HEK293 (cell line): ENCODE measurements around the gene PDCD1LG2.
"Not testable (repeated sequence)": the region's sequence is repeated elsewhere in the genome, so short reads cannot be mapped to it uniquely, and the experiment has no call there.

Experiments used
- CTCF ChIA-PET: fragments of 350-600 bp; formaldehyde crosslinking; extraction: SDS; loops from one replicate; lab custom pipeline; 2021; ENCODE audit warnings: antibody characterized with exemption; lab: Yijun Ruan, JAX
- POLR2A ChIA-PET: fragments of 300-600 bp; formaldehyde crosslinking; extraction: SDS; loops from one replicate; lab custom pipeline; 2020; ENCODE audit warnings: antibody characterized with exemption, inconsistent platforms; lab: Yijun Ruan, JAX
- H3K27ac ChIP-seq: fragments of 200-500 bp; sonication (Bioruptor generic); 2 replicates; pipeline ENCODE4 v1.5.1; 2014; ENCODE audit warnings: low read depth, low read length, control low read depth, inconsistent platforms; ENCODE audit errors: extremely low read depth
- H3K36me3 ChIP-seq, 2 experiments: fragments of 200-500 bp in 1 of 2; sonication (Bioruptor generic) in 1 of 2; 1 replicate in 1 of 2; 2 replicates in 1 of 2; pipeline ENCODE4 v1.5.1; 2014 to 2017; ENCODE audit warnings: inconsistent platforms in 2 of 2, low read length in 2 of 2; ENCODE audit not compliant: control insufficient read depth in 2 of 2, insufficient read depth in 1 of 2
- H3K4me1 ChIP-seq: fragments of 200-500 bp; sonication (Bioruptor generic); 2 replicates; pipeline ENCODE4 v1.5.1; 2014; ENCODE audit warnings: mild to moderate bottlenecking, low read length, inconsistent platforms; ENCODE audit not compliant: control insufficient read depth, insufficient read depth
- H3K4me3 ChIP-seq: 2 replicates; pipeline ENCODE4 v1.5.1; 2011; ENCODE audit warnings: low read depth, mild to moderate bottlenecking, control low read depth, low read length, moderate library complexity
- H3K9me3 ChIP-seq: fragments of 200-500 bp; sonication (Bioruptor generic); 2 replicates; pipeline ENCODE4 v1.5.1; 2014; ENCODE audit warnings: low read depth, low read length, inconsistent platforms; ENCODE audit not compliant: control insufficient read depth, insufficient read depth
- CTCF ChIP-seq: fragments of 450-650 bp; formaldehyde crosslinking; IDR thresholded peaks from 2 replicates; pipeline ENCODE4 v1.5.1; 2016; ENCODE audit warnings: missing biosample characterization, missing genetic modification characterization
- EGR2 ChIP-seq: fragments of 450-650 bp; formaldehyde crosslinking; IDR thresholded peaks from 2 replicates; pipeline ENCODE4 v1.5.1; 2016; ENCODE audit warnings: low read depth, missing biosample characterization, missing genetic modification characterization
- KLF16 ChIP-seq: fragments of 450-650 bp; formaldehyde crosslinking; IDR thresholded peaks from 2 replicates; pipeline ENCODE4 v1.5.1; 2017; ENCODE audit warnings: missing biosample characterization, missing genetic modification characterization
- KLF8 ChIP-seq: fragments of 450-650 bp; formaldehyde crosslinking; IDR thresholded peaks from 2 replicates; pipeline ENCODE4 v1.5.1; 2016; ENCODE audit warnings: missing biosample characterization, missing genetic modification characterization
- ZBTB7A ChIP-seq: fragments of 450-650 bp; formaldehyde crosslinking; IDR thresholded peaks from 2 replicates; pipeline ENCODE4 v1.5.1; 2016; ENCODE audit warnings: low read depth, missing biosample characterization, missing genetic modification characterization
- ZFHX2 ChIP-seq: fragments of 450-650 bp; formaldehyde crosslinking; conservative IDR thresholded peaks from 2 replicates; pipeline ENCODE4 v1.5.1; 2016; ENCODE audit warnings: missing biosample characterization, missing genetic modification characterization
- ZNF132 ChIP-seq: fragments of 450-650 bp; formaldehyde crosslinking; IDR thresholded peaks from 2 replicates; pipeline ENCODE4 v1.5.1; 2017; ENCODE audit warnings: missing biosample characterization, missing genetic modification characterization, borderline replicate concordance
- ZNF148 ChIP-seq: fragments of 450-650 bp; formaldehyde crosslinking; IDR thresholded peaks from 2 replicates; pipeline ENCODE4 v1.5.0; 2017; ENCODE audit warnings: missing biosample characterization, missing genetic modification characterization, borderline replicate concordance
- ZNF174 ChIP-seq: fragments of 450-650 bp; formaldehyde crosslinking; IDR thresholded peaks from 2 replicates; pipeline ENCODE4 v1.5.0; 2017; ENCODE audit warnings: missing biosample characterization, mild to moderate bottlenecking, missing genetic modification characterization
- ZNF350 ChIP-seq: fragments of 450-650 bp; formaldehyde crosslinking; IDR thresholded peaks from 2 replicates; pipeline ENCODE4 v1.5.0; 2017; ENCODE audit warnings: missing biosample characterization, mild to moderate bottlenecking, missing genetic modification characterization
- ZNF473 ChIP-seq: fragments of 450-650 bp; formaldehyde crosslinking; IDR thresholded peaks from 2 replicates; pipeline ENCODE4 v1.5.1; 2017; ENCODE audit warnings: missing biosample characterization, missing genetic modification characterization
- ZNF555 ChIP-seq: fragments of 450-650 bp; formaldehyde crosslinking; conservative IDR thresholded peaks from 2 replicates; pipeline ENCODE4 v1.5.1; 2017; ENCODE audit warnings: missing biosample characterization, mild to moderate bottlenecking, missing genetic modification characterization, inconsistent platforms
- ZNF560 ChIP-seq: fragments of 450-650 bp; formaldehyde crosslinking; IDR thresholded peaks from 2 replicates; pipeline ENCODE4 v1.5.1; 2017; ENCODE audit warnings: missing biosample characterization, missing genetic modification characterization, borderline replicate concordance
- ZNF776 ChIP-seq: fragments of 450-650 bp; formaldehyde crosslinking; IDR thresholded peaks from 2 replicates; pipeline ENCODE4 v1.5.0; 2017; ENCODE audit warnings: missing biosample characterization, missing genetic modification characterization, borderline replicate concordance
- ZXDB ChIP-seq: fragments of 450-650 bp; formaldehyde crosslinking; IDR thresholded peaks from 2 replicates; pipeline ENCODE4 v1.5.1; 2016; ENCODE audit warnings: missing biosample characterization, missing genetic modification characterization
- TF ChIP-seq, protein P1 (sequence below): fragments of 450-650 bp; formaldehyde crosslinking; IDR thresholded peaks from 2 replicates; pipeline ENCODE4 v1.5.1; 2016; ENCODE audit warnings: missing biosample characterization, missing genetic modification characterization
- TF ChIP-seq, protein P2 (sequence below): fragments of 450-650 bp; IDR thresholded peaks from 2 replicates; pipeline ENCODE4 v1.5.1; 2018; ENCODE audit warnings: missing biosample characterization, mild to moderate bottlenecking, missing genetic modification characterization

PDCD1LG2 gene

GRCh38 chr9:5510360-5510931 lies at the start of gene PDCD1LG2:
PDCD1LG2 (plus strand) TSS chr9:5510531; CDS start chr9:5522547, 12,016 bp downstream.
- no peaks in the 10 kb centered on the region for H3K4me1 ChIP-seq
- POLR2A ChIA-PET = interaction anchor here (0.6 kb wide), 1 partner anchor 1250 kb away, joined by 6 read pairs; no protein-coding TSS in a partner anchor
- no peaks in the 10 kb centered on the region for H3K9me3 ChIP-seq
- no peak for TF ChIP-seq CTCF (tag by site-specific recombination)
- no peak for TF ChIP-seq KLF16 (tag by site-specific recombination)
- no peak for TF ChIP-seq ZFHX2
- TF ChIP-seq, protein P1, sequence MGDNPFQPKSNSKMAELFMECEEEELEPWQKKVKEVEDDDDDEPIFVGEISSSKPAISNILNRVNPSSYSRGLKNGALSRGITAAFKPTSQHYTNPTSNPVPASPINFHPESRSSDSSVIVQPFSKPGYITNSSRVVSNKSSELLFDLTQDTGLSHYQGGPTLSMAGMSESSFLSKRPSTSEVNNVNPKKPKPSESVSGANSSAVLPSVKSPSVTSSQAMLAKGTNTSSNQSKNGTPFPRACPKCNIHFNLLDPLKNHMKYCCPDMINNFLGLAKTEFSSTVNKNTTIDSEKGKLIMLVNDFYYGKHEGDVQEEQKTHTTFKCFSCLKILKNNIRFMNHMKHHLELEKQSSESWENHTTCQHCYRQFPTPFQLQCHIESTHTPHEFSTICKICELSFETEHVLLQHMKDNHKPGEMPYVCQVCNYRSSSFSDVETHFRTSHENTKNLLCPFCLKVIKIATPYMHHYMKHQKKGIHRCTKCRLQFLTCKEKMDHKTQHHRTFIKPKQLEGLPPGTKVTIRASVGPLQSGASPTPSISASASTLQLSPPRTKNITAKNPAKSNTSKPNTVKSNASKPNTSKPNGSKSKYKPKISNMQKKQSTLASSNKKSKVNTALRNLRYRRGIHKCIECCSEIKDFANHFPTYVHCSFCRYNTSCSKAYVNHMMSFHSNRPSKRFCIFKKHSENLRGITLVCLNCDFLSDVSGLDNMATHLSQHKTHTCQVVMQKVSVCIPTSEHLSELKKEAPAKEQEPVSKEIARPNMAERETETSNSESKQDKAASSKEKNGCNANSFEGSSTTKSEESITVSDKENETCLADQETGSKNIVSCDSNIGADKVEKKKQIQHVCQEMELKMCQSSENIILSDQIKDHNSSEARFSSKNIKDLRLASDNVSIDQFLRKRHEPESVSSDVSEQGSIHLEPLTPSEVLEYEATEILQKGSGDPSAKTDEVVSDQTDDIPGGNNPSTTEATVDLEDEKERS (tag by site-specific recombination) = no peak
- TF ChIP-seq ZNF560 (tag by site-specific recombination) = no peak
- TF ChIP-seq ZNF776 (tag by site-specific recombination) = no peak
- no peak for TF ChIP-seq ZNF350 (tag by site-specific recombination)
- no peak for TF ChIP-seq ZBTB7A (tag by site-specific recombination)
- no peak for TF ChIP-seq ZNF132 (tag by site-specific recombination)
- no peak within 1 kb of the TSS for H3K27ac ChIP-seq
- CTCF ChIA-PET = interaction anchor here (1.1 kb wide), 1 partner anchor 513 kb away, joined by 5 read pairs; no protein-coding TSS in a partner anchor
- H3K36me3 ChIP-seq = no peaks in the 10 kb centered on the region
- H3K4me3 ChIP-seq = no peak within 1 kb of the TSS

DNA sequence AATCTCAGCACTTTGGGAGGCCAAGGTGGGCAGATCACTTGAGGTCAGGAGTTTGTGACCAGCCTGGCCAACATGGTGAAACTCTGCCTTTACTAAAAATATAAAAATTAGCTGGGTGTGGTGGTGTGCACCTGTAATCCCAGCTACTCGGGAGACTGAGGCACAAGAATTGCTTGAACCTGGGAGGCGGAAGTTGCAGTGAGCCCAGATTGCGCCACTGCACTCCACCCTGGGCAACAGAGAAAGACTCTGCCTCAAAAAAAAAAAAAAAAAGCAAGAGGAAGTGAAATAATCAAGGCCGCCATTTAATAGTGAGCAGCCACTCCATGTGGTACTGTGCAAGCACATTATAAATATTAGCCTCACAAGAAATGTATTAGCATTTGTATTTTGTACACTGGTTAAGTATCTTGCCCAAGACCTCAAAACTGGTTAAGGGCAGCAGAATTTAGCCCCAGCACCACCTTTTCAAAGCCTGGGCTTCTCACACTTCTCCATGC lies 45.5 kb upstream of the PDCD1LG2 start:
- CTCF ChIA-PET = interaction anchor here (0.8 to 1.9 kb wide), 3 partner anchors 15 to 29 kb away, joined by 3 to 5 read pairs (median 3); partner anchors contain the start of gene CD274
- H3K4me3 ChIP-seq, H3K36me3 ChIP-seq, H3K9me3 ChIP-seq, H3K27ac ChIP-seq, H3K4me1 ChIP-seq, POLR2A ChIA-PET: not testable (repeated sequence)

- Histone ChIP-seq H3K9me3 (no peaks in the 10 kb centered on the region), H3K4me3 (no peak overlapping the region), H3K36me3 (no peaks in the 10 kb centered on the region), H3K27ac (no peak overlapping the region), H3K4me1 (no peaks in the 10 kb centered on the region)
- TF ChIP-seq ZNF473 (no peak), ZXDB (no peak), ZNF174 (no peak), KLF8 (tag by site-specific recombination) (no peak), ZNF350 (tag by site-specific recombination) (no peak), EGR2 (tag by site-specific recombination) (no peak), ZNF555 (tag by site-specific recombination) (no peak), ZNF148 (tag by site-specific recombination) (no peak)
- TF ChIP-seq, protein P1 (tag by site-specific recombination) = no peak
- TF ChIP-seq, protein P2, sequence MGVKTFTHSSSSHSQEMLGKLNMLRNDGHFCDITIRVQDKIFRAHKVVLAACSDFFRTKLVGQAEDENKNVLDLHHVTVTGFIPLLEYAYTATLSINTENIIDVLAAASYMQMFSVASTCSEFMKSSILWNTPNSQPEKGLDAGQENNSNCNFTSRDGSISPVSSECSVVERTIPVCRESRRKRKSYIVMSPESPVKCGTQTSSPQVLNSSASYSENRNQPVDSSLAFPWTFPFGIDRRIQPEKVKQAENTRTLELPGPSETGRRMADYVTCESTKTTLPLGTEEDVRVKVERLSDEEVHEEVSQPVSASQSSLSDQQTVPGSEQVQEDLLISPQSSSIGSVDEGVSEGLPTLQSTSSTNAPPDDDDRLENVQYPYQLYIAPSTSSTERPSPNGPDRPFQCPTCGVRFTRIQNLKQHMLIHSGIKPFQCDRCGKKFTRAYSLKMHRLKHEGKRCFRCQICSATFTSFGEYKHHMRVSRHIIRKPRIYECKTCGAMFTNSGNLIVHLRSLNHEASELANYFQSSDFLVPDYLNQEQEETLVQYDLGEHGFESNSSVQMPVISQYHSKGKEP (tag by site-specific recombination) = no peak
- POLR2A ChIA-PET = no interaction called here
- CTCF ChIA-PET = no interaction called here
Measured at GRCh38 chr9:5466005-5466404, 44.3 kb upstream of the PDCD1LG2 start.
